NCI-H82 treated with DMSO at 0.1 percent for 48 hours (cell line): ENCODE data around the gene DISC1.
A peak's percentile ranks its signal among the peaks of the same experiment; 100 is the strongest.
"Not testable (repeated sequence)": the region's sequence is repeated elsewhere in the genome, so short reads cannot be mapped to it uniquely, and the experiment has no call there.

Experiments used
- DNase-seq: peaks from one replicate; lab custom pipeline; 2025; ENCODE audit not compliant: unreplicated experiment; lab: John Stamatoyannopoulos, UW

Gene DISC1

GRCh38 chr1:231666937-231667608, 40.5 kb downstream of the DISC1 start:
- DNase-seq: no peak

DNA sequence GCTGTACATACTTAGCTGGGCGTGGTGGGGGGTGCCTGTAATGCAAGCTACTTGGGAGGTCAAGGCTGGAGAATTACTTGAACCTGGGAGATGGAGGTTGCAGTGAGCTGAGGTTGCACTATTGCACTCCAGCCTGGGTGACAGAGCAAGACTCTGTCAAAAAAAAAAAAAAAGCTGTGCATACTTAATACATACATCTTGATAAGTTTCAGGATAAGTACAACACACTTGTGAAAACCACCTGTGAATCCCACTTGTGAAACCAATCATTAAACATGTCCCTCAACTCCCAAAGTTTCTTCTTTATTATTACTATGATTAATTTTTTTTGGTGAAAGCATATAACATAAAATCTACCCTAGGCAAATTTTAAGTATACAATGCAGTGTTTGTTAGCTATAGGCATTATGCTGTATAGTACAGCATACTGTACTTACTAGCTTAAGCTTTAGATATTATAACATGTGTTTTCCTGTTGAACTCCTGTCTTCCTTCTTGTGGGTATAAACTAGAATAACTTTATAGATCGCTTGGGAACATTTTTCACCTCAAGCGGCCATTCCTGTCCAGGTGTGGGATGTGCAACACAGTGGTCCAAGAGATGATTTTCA, 41.4 kb downstream of the DISC1 start:
- no peak for DNase-seq

DNA sequence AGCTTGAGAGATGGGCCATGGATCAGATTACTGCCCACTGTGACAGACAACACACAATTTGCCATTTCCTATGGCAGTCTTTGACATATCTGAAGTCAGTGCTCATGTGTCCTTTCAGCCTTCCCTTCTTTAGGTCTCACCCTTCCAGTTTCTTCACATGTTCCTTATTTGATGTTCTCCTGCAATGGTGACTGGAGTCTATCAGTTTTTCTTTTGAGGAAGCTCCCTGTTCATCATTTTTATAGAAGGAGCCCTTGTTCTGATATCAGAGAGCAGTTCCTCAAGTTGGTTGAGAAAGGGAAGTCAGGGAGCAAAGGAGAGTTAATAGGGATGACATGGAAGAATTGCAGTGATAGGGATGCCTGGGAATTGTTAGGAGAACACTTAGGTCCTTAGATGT, 42.2 kb downstream of the DISC1 start:
- DNase-seq: no peak

- DNase-seq: not testable (repeated sequence)
Observed at GRCh38 chr1:231669864-231670621, 43.5 kb downstream of the DISC1 start.

- no peak for DNase-seq
Observed at GRCh38 chr1:231670755-231671154, 44.2 kb downstream of the DISC1 start.

- no peak for DNase-seq
Observed at GRCh38 chr1:231674575-231674974, 48.0 kb downstream of the DISC1 start.

DNA sequence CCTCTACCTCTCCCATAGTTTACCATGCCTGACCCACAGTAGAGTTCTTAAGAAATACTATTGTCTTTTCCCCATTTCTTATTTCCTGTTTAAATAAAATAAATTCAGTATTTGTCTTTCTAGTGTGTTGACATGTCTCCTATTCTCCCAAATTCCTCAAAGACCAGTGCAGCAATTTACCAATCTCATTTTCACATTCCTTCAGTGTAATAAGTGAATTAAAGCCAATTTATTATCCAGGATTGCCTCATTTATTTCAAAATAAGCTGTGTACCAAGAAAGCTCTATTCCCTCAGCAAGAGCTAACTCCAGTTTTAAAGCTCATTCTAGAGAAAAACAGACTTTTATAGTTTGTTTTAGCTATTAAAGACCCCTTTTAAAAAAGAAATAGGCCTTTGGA, 49.9 kb downstream of the DISC1 start:
- DNase-seq: no peak

DNA sequence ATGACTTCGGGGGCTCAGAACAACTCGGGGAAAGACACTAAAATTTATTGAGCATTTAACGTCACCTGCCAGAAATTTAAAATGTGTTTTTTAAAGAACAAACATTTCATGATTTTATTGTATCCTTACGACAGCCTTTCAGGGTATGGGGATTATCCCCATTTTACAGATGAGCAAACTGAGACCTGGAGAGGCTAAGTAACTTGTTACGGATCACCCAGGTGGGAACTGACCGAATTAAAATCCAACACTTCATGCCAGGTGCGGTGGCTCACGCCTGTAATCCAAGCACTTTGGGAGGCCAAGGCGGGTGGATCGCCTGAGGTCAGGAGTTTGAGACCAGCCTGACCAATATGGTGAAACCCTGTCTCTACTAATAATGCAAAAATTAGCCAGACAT, 50.9 kb downstream of the DISC1 start:
- no peak for DNase-seq

GRCh38 chr1:231678011-231678432, 51.4 kb downstream of the DISC1 start:
- no peak for DNase-seq

- DNase-seq: peak; percentile 56
Observed at GRCh38 chr1:231679109-231679508, 52.5 kb downstream of the DISC1 start.

- no peak for DNase-seq
Observed at GRCh38 chr1:231681006-231681405, 54.4 kb downstream of the DISC1 start.

- DNase-seq: no peak
Observed at GRCh38 chr1:231682779-231683178, 56.2 kb downstream of the DISC1 start.

DNA sequence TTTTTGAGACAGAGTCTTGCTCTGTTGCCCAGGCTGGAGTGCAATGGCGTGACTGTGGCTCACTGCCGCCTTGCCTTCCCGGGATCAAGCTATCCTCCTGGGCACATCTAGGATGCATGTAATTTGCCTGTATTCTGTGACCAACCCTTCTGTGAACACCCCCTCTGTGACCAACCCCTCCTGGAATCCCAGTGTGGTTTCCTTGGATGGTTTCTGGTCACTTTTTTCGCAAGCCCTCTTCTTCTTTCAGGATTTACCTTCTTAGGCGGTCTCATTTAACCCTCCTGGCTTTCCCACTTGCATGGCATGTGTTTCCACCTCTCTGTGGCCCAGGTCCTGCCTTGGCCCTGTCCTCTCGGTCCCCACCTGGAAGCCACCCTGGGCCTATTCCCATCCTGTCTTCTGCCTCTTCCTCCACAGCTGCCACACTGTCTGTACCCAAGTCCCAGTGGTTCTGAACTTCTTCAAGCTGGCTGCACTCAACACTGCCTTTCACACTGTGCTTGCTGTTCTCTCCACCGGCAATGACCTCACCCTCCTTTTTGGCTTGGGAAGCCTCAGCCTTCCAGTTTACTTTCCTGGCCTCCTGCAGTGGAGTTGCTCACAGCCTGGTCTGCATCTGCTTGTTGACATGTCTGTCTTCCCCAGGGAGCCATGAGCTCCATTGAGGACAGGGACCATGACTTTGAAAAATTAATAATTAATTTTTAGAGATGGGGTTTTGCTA, 57.0 kb downstream of the DISC1 start:
- no peak for DNase-seq

DNA sequence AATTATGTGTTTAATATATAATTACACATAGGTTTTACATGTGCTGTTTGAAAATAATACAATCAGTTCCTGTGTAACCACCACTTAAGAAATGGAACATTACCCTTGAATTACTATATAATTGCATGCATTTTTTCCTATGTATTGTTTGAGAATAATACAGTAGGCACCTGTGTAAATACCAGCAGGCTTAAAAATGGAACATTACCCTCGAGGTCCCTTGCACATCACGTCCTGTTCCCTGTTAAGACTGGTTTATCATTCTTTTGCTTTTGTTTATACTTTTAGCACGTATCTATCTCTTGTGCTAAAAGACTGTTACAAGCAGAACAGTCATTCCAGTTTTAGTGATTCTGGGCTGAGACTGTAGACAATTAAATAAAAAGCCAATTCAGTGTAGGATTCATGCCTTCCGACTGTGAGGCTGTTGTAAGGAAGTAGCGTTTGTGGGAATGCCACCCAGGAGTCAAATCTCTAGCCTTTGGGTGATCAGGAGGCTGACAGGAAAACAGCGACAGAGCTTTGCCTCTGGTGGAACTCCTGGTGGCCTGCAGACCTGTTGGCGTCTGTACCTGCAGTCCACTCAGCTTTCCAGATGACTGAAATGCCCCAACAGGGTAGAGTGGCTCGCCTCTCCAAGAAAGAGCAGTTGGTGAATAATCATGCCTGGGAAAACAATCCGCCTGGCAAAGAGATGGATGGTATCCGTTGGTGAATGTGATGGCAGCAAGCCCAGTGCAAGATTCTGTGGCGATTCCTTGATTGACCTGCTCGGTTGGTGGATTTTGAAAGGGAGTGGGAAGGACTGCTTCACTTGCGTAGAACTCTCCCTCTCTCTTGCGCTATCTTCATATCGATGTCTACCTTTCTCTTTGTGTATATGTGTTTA, 58.0 kb downstream of the DISC1 start:
- DNase-seq: no peak

- DNase-seq: no peak
Observed at GRCh38 chr1:231686384-231686783, 59.8 kb downstream of the DISC1 start.

- no peak for DNase-seq
Observed at GRCh38 chr1:231688989-231689388, 62.4 kb downstream of the DISC1 start.

DNA sequence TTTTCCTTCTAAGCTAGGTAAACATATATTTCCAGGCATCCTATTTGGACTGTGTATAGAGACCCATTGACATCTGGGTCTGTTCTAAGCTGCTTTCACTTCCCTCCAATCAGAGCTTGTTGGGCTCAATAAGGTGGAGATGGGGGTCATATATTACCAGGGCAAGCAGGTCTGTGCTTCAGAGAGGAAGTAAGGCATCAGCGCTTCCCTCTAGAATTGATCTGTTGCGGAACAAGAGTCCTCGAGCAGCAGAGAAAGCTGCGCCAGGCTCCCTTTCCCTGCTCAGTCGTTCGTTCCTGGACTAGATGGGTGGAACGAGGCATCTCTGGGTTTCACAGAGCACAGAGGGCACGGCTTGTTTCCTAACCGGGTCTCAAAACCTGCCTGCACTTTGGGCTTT, 63.5 kb downstream of the DISC1 start:
- peak; percentile 83 for DNase-seq

DNA sequence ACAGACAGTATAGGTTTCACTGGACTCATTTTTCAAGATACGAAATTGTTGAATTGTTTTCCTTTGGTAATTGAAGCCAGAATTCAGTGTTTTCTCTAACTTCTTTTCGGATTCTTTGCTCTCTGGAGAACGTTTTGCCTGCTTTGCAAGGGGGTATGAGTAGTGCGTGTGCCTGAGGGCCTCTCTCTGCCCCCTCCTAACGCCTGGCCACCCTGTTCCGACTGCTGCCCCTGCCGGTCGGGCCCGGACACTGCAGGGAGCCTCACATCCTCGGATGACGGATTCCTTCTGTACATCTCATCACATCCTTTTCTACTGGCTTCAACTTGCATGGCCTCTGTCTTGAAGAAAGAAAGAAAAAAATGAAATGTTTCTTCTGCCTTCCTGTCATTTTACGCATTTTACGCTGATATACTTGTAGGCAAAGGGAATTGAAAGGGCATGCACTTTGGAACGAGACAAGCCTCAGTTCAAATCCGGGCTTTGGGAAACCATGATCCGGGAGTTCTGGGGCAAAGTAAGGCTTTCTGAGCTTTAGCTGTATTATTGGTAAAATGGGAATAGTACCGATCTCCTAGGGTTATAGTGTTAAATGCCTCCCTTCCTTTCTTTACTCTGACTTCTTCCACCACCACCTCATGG, 65.1 kb downstream of the DISC1 start:
- peak; percentile 17 for DNase-seq

DNA sequence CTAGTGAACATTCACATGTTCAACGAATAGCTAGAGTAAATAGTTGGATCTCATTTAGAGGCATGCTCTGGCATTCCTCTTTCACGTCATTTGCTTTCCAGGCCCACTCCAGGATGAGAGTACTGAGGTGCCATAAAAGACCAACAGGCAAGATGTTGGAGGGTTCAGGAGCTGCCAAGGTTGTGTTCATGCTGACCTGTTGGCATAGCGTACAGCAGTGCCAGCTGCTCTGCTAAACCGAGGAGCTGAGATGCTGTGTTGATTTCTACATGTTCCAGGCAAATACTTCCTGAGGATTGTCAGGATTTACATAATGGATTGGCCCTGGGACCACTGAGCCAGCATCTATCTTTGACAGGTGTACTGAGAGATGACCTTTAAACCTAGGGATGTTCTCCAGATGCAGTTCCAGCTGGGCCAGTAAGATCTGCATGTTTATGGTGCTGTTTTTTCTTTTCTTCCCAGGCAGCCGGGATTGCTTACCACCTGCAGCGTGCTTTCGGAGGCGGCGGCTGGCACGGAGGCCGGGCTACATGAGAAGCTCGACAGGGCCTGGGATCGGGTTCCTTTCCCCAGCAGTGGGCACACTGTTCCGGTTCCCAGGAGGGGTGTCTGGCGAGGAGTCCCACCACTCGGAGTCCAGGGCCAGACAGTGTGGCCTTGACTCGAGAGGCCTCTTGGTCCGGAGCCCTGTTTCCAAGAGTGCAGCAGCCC, 66.9 kb downstream of the DISC1 start:
- no peak for DNase-seq

- no peak for DNase-seq
Observed at GRCh38 chr1:231694075-231694431, 67.5 kb downstream of the DISC1 start.
